HEK293 (cell line): ENCODE data around the gene TLE5.

Experiments used
- CTCF ChIA-PET: fragments of 350-600 bp; formaldehyde crosslinking; extraction: SDS; loops from one replicate; lab custom pipeline; 2021; ENCODE audit warnings: antibody characterized with exemption; lab: Yijun Ruan, JAX
- POLR2A ChIA-PET: fragments of 300-600 bp; formaldehyde crosslinking; extraction: SDS; loops from one replicate; lab custom pipeline; 2020; ENCODE audit warnings: antibody characterized with exemption, inconsistent platforms; lab: Yijun Ruan, JAX
- H3K27ac ChIP-seq: fragments of 200-500 bp; sonication (Bioruptor generic); 2 replicates; pipeline ENCODE4 v1.5.1; 2014; ENCODE audit warnings: low read depth, low read length, control low read depth, inconsistent platforms; ENCODE audit errors: extremely low read depth
- H3K36me3 ChIP-seq, 2 experiments: fragments of 200-500 bp in 1 of 2; sonication (Bioruptor generic) in 1 of 2; 1 replicate in 1 of 2; 2 replicates in 1 of 2; pipeline ENCODE4 v1.5.1; 2014 to 2017; ENCODE audit warnings: inconsistent platforms in 2 of 2, low read length in 2 of 2; ENCODE audit not compliant: control insufficient read depth in 2 of 2, insufficient read depth in 1 of 2
- H3K4me1 ChIP-seq: fragments of 200-500 bp; sonication (Bioruptor generic); 2 replicates; pipeline ENCODE4 v1.5.1; 2014; ENCODE audit warnings: mild to moderate bottlenecking, low read length, inconsistent platforms; ENCODE audit not compliant: control insufficient read depth, insufficient read depth
- H3K4me3 ChIP-seq: 2 replicates; pipeline ENCODE4 v1.5.1; 2011; ENCODE audit warnings: low read depth, mild to moderate bottlenecking, control low read depth, low read length, moderate library complexity
- H3K9me3 ChIP-seq: fragments of 200-500 bp; sonication (Bioruptor generic); 2 replicates; pipeline ENCODE4 v1.5.1; 2014; ENCODE audit warnings: low read depth, low read length, inconsistent platforms; ENCODE audit not compliant: control insufficient read depth, insufficient read depth
- GLI2 ChIP-seq: fragments of 450-650 bp; formaldehyde crosslinking; IDR thresholded peaks from 2 replicates; pipeline ENCODE4; 2017; ENCODE audit warnings: missing biosample characterization, missing genetic modification characterization, low read depth, borderline replicate concordance
- KLF8 ChIP-seq: fragments of 450-650 bp; formaldehyde crosslinking; IDR thresholded peaks from 2 replicates; pipeline ENCODE4 v1.5.1; 2016; ENCODE audit warnings: missing biosample characterization, missing genetic modification characterization
- MEIS1 ChIP-seq: sonication (generic); formaldehyde crosslinking; IDR thresholded peaks from 2 replicates; pipeline ENCODE4 v1.8.1; 2022; ENCODE audit warnings: missing genetic modification reagents, mild to moderate bottlenecking, borderline replicate concordance
- PATZ1 ChIP-seq: fragments of 450-650 bp; formaldehyde crosslinking; IDR thresholded peaks from 2 replicates; pipeline ENCODE4 v1.5.1; 2016; ENCODE audit warnings: missing biosample characterization, missing genetic modification characterization
- TSHZ1 ChIP-seq: fragments of 450-650 bp; formaldehyde crosslinking; IDR thresholded peaks from 2 replicates; pipeline ENCODE4 v1.5.1; 2016; ENCODE audit warnings: missing biosample characterization, missing genetic modification characterization, borderline replicate concordance
- ZBTB21 ChIP-seq: fragments of 450-650 bp; formaldehyde crosslinking; IDR thresholded peaks from 2 replicates; pipeline ENCODE4 v1.5.1; 2017; ENCODE audit warnings: missing biosample characterization, missing genetic modification characterization
- ZBTB48 ChIP-seq: fragments of 450-650 bp; formaldehyde crosslinking; IDR thresholded peaks from 2 replicates; pipeline ENCODE4 v1.5.1; 2016; ENCODE audit warnings: missing biosample characterization, missing genetic modification characterization
- ZNF350 ChIP-seq: fragments of 450-650 bp; formaldehyde crosslinking; IDR thresholded peaks from 2 replicates; pipeline ENCODE4 v1.5.0; 2017; ENCODE audit warnings: missing biosample characterization, mild to moderate bottlenecking, missing genetic modification characterization
- ZNF398 ChIP-seq: fragments of 450-650 bp; formaldehyde crosslinking; IDR thresholded peaks from 2 replicates; pipeline ENCODE4 v1.5.1; 2017; ENCODE audit warnings: missing biosample characterization, missing genetic modification characterization
- ZNF423 ChIP-seq: fragments of 450-650 bp; formaldehyde crosslinking; IDR thresholded peaks from 2 replicates; pipeline ENCODE4 v1.5.1; 2016; ENCODE audit warnings: missing biosample characterization, missing genetic modification characterization
- ZNF426 ChIP-seq: fragments of 450-650 bp; formaldehyde crosslinking; IDR thresholded peaks from 2 replicates; pipeline ENCODE4 v1.5.1; 2017; ENCODE audit warnings: missing biosample characterization, missing genetic modification characterization, mild to moderate bottlenecking, inconsistent platforms, moderate library complexity
- ZNF514 ChIP-seq: fragments of 450-650 bp; formaldehyde crosslinking; IDR thresholded peaks from 2 replicates; pipeline ENCODE4 v1.5.1; 2016; ENCODE audit warnings: missing biosample characterization, missing genetic modification characterization
- ZNF664 ChIP-seq: fragments of 450-650 bp; formaldehyde crosslinking; IDR thresholded peaks from 2 replicates; pipeline ENCODE4 v1.5.1; 2016; ENCODE audit warnings: missing biosample characterization, missing genetic modification characterization
- ZNF76 ChIP-seq: fragments of 450-650 bp; formaldehyde crosslinking; IDR thresholded peaks from 2 replicates; pipeline ENCODE4; 2016; ENCODE audit warnings: low read depth, missing biosample characterization, missing genetic modification characterization, borderline replicate concordance
- ZSCAN5A ChIP-seq: fragments of 450-650 bp; formaldehyde crosslinking; IDR thresholded peaks from 2 replicates; pipeline ENCODE4 v1.5.1; 2016; ENCODE audit warnings: missing biosample characterization, missing genetic modification characterization

Gene TLE5

GRCh38 chr19:3061182-3062161 lies 823 bp downstream of the TLE5 start (continued):
- TF ChIP-seq ZNF398 (tag by site-specific recombination): peak; percentile 44; the same call in 1 of the 2 replicates
- TF ChIP-seq ZSCAN5A: no peak
- no peak for TF ChIP-seq ZNF350 (tag by site-specific recombination)
- TF ChIP-seq ZNF76: no peak
- TF ChIP-seq ZNF423: peak; percentile 69; the same call in 1 of the 2 replicates
- TF ChIP-seq ZBTB21 (tag by site-specific recombination): no peak
- 0 out of 2 replicates have a peak, but pooled peaks have one; percentile 22 for TF ChIP-seq ZBTB48 (tag by site-specific recombination)
- peak; percentile 38; the same call in 1 of the 2 replicates for TF ChIP-seq KLF8 (tag by site-specific recombination)
- no peak for TF ChIP-seq ZNF426 (tag by site-specific recombination)
- no peak for TF ChIP-seq GLI2 (tag by site-specific recombination)
- TF ChIP-seq PATZ1 (tag by site-specific recombination): peak; percentile 84
- no peak for TF ChIP-seq MEIS1 (CRISPR knock-in tag)
- no peak for TF ChIP-seq ZNF514 (tag by site-specific recombination)
- TF ChIP-seq, all 188 proteins: peak for 23

GRCh38 chr19:3060857-3061181 lies 1.5 kb downstream of the TLE5 start:
- ChIA-PET CTCF (interaction anchor here (0.8 to 1.3 kb wide), 4 partner anchors 12 to 98 kb away, joined by 3 to 4 read pairs (median 3); no protein-coding TSS in a partner anchor), POLR2A (no interaction called here)
- no peaks in the 10 kb centered on the region for H3K9me3 ChIP-seq
- H3K4me1 ChIP-seq: peaks cover 17% of the 10 kb centered on the region
- peak overlapping the region; percentile 75; the same call in 1 of the 2 replicates for H3K27ac ChIP-seq
- TF ChIP-seq ZNF664 (tag by site-specific recombination): peak; percentile 67
- no peak for TF ChIP-seq TSHZ1
- peaks cover 11 to 41% of the 10 kb centered on the region in 2 experiments for H3K36me3 ChIP-seq
- peak overlapping the region; percentile 59 for H3K4me3 ChIP-seq
